Thymus (tissue), 11 donors: Measurements from ENCODE around the gene ZNF853. TPM values are rescaled to one million over a fixed set of nuclear protein-coding genes. Genes with fewer than 3 reads are reported as not detected.
"Not testable (repeated sequence)": the region's sequence is repeated elsewhere in the genome, so short reads cannot be mapped to it uniquely, and the experiment has no call there.

Experiments used
- DNase-seq, 9 donors: peaks; one replicate each; pipeline ENCODE4 v3.0.0-alpha.2; 2013; ENCODE audit warnings: low spot score in 9 of 9, low read depth in 6 of 9, missing footprints in 1 of 9
- H3K27ac ChIP-seq, 2 donors: one replicate each; pipeline ENCODE4 v1.5.1; 2013; ENCODE audit warnings: control low read depth in 1 of 2, low read depth in 1 of 2, low read length in 1 of 2, mild to moderate bottlenecking in 1 of 2, moderate library complexity in 1 of 2
- H3K27me3 ChIP-seq, 2 donors: one replicate each; pipeline ENCODE4 v1.5.1; 2013; ENCODE audit warnings: low read length in 1 of 2; ENCODE audit not compliant: control insufficient read depth in 2 of 2, insufficient read depth in 1 of 2
- H3K36me3 ChIP-seq, 2 donors: one replicate each; pipeline ENCODE4 v1.5.1; 2013; ENCODE audit warnings: low read length in 1 of 2, mild to moderate bottlenecking in 1 of 2, moderate library complexity in 1 of 2; ENCODE audit not compliant: control insufficient read depth in 2 of 2, insufficient read depth in 2 of 2
- H3K4me1 ChIP-seq, 2 donors: one replicate each; pipeline ENCODE4 v1.5.1; 2013; ENCODE audit warnings: low read length in 2 of 2; ENCODE audit not compliant: control insufficient read depth in 2 of 2, insufficient read depth in 2 of 2
- H3K4me3 ChIP-seq, 2 donors: one replicate each; pipeline ENCODE4 v1.5.1; 2013; ENCODE audit warnings: low read length in 2 of 2, control low read depth in 1 of 2, mild to moderate bottlenecking in 1 of 2
- H3K9me3 ChIP-seq, 2 donors: one replicate each; pipeline ENCODE4 v1.5.1; 2013; ENCODE audit warnings: low read length in 1 of 2, mild to moderate bottlenecking in 1 of 2; ENCODE audit not compliant: control insufficient read depth in 2 of 2, insufficient read depth in 1 of 2
- WGBS: extraction: QIAGEN DNeasy Blood & Tissue Kit; methylation state at CpG from one replicate; pipeline ENCODE4 v1.1.7; 2013; 5-methylcytosine and 5-hydroxymethylcytosine counted together
- polyA plus RNA-seq: library from polyadenylated mRNA; stranded (reverse); fragments of 200-250 nt; gene quantifications from one replicate; pipeline ENCODE4 v1.2.3, GENCODE V29; 2013
- total RNA-seq: library from RNA; stranded (reverse); fragments of 120-200 nt; gene quantifications from one replicate; pipeline ENCODE4 v1.2.4, GENCODE V29; 2013
- donor health status: healthy.

The ZNF853 gene
- total and polyA plus RNA-seq, 2 donors: 2.8 to 3.3 TPM

DNA sequence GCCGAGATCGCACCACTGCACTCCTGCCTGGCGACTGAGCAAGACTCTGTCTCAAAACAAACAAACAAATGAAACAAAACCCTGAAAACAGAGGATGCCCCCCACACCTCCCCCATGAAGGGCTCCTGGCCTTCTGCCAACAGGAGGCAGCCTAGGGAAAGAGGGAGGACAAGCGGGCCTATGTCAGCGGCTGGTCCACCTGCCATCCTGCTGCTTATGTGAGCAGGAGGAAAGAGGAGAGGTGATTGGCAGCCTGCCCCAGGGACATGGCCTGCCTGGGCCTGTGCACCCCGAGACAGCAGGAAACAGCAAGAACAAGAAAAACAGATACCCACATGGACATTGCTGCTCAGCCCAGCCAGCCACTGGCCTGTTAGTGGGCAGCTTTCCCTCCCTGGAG, 12.6 kb downstream of the ZNF853 start:
- Histone ChIP-seq H3K4me1 (peaks cover 24 to 31% of the 10 kb centered on the region in 2 donors), H3K27ac (no peak overlapping the region), H3K27me3 (no peaks in the 10 kb centered on the region), H3K36me3 (peaks cover 0 to 2% of the 10 kb centered on the region in 2 donors), H3K4me3 (no peak overlapping the region), H3K9me3 (no peaks in the 10 kb centered on the region)
- WGBS: 95% methylated on average over 6 of the region's 6 CpGs
- DNase-seq: no peak

DNA sequence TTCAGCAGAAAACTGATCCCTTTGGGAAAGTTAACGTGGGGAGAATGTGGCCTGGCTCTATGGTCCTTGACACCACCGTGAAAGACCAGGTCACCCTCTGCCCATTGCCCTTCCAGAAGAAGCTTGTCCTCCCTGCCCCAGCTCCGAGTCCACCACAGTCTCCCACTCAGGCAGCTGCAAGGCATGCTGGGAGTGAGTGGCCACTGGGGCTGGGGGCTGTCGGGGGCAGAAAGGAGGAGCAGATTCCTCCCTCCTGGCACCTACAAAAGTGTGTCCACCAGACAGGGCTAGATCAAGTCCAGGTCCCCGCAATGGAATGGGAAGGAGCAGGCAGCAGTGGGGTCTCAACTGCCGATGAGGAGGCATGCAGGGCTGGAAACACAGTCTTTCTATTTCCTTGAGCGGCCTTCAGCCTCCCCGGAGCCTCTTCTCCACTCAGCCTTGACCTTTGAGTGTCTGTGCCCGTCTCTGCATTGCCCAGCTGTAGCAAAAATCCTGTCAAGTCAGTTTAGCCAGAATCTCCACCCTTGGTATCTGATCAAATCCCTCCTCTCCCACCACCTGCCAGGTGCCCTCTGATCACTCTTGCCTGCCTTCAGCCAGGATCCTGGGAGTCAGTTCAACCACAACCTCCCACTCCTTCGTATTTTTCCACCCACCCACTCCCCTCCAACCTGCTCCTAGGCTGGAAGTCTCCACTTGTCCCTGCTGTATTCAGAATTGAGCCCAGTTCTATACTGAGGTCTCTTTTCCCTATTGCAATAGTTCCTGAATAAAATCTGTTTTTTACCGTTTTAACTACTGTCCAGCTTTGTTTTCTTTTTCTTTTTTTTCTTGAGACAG, 14.8 kb downstream of the ZNF853 start:
- H3K36me3 ChIP-seq: no peaks in the 10 kb centered on the region
- no peak overlapping the region for H3K4me3 ChIP-seq
- H3K4me1 ChIP-seq: peaks cover 4 to 9% of the 10 kb centered on the region in 2 donors
- no peaks in the 10 kb centered on the region for H3K27me3 ChIP-seq
- H3K9me3 ChIP-seq: no peaks in the 10 kb centered on the region
- DNase-seq: no peak
- peak overlapping the region in 1 of 2 donors; percentile 31 for H3K27ac ChIP-seq
- WGBS: 93% methylated on average over 11 of the region's 11 CpGs

- no peak for DNase-seq
- H3K4me1 ChIP-seq: peaks cover under 1 to 11% of the 10 kb centered on the region in 2 donors
- whole genome bisulfite sequencing: 87% methylated on average over 7 of the region's 7 CpGs
- H3K9me3 ChIP-seq: no peaks in the 10 kb centered on the region
- no peak overlapping the region for H3K27ac ChIP-seq
- no peaks in the 10 kb centered on the region for H3K27me3 ChIP-seq
- H3K4me3 ChIP-seq: no peak overlapping the region
- no peaks in the 10 kb centered on the region for H3K36me3 ChIP-seq
These were observed 16.2 kb downstream of the ZNF853 start for GRCh38 chr7:6631605-6632004.

DNA sequence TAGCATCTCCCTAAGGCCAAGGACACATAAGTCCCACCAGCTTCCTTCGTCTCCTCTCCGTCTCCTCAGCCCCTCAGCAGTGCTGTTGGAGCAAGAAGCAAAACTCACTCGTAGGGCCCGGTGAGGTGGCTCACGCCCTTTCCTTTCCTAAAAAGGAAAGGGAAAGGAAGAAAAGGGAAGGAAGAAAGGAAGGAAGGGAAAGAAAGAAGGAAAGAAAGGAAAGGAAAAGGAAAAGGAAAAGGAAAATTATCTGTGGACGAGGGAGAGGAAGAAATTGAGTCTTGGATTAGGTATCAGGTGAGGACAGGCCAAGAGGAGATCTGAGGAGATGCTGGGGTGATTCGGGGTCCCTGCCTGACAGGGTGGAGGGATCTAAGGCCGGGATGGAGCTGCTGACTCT, 18.6 kb downstream of the ZNF853 start:
- no peak for DNase-seq
- WGBS: 96% methylated on average over 8 of the region's 8 CpGs
- Histone ChIP-seq H3K4me3 (no peak overlapping the region), H3K9me3 (peaks cover 0 to 6% of the 10 kb centered on the region in 2 donors), H3K27ac (no peak overlapping the region), H3K36me3 (peaks cover 0 to 4% of the 10 kb centered on the region in 2 donors), H3K27me3 (no peaks in the 10 kb centered on the region), H3K4me1 (peaks cover 13 to 18% of the 10 kb centered on the region in 2 donors)

DNA sequence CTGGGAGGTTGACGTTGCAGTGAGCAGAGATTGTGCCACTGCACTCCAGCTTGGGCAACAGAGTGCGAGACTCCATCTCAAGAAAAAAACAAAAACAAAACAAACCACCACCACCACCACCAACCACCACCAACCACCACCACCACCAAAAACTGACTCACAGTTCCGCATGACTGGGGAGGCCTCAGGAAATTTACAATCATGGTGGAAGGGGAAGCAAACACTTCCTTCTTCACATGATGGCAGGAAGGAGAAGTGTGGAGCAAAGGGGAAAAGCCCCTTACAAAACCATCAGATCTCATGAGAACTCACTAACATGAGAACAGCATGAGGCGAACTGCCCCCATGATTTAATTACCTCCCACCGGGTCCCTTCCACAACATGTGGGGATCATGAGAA, 19.6 kb downstream of the ZNF853 start:
- WGBS: 78% methylated on average over 5 of the region's 5 CpGs
- H3K9me3 ChIP-seq, H3K27ac ChIP-seq, H3K36me3 ChIP-seq, H3K4me3 ChIP-seq, H3K27me3 ChIP-seq, DNase-seq: not testable (repeated sequence)
- H3K4me1 ChIP-seq: peaks cover 13 to 18% of the 10 kb centered on the region in 2 donors

DNA sequence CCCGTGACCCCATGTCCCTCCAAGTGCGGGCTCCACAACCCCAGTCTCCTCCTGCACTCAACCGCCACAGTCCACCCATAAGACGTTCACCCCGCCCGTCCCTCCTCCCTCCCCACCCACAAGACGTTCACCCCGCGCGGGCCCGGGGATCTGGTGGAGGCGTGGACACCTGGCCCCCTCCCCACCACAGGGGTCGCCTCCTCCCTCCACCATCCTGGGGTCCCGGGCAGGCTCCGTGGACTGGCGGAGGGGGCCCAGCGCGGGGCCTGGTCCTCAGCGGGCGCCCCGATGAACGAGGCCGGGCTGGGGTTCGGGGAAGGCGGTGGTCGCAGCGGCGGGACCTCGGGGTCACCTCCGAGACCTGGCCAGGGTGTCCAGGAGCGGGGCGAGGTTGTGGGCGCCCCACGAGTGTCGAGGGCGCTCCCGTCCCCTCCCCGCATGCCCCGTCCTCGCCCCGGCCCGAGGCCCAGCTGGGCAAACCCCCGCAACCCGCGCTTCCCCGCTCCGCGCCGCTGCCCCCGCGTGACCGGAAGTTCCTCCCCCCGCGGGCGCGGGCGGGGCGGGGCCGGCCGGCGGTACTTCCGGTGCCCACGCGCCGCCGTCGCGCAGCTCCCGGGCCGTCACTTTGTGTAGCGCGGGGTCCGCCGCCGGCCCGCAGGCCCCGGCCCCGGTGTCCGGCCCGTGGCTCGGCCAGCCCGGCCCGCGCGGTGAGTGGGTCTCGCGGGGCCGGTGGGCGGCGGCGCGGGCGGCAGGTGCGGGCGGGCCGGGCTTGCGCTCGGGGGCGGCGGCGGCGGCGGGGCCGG, 21.5 kb downstream of the ZNF853 start, which contains the start of gene ZNF316:
Gene ZNF316 (plus strand): TSS at position 578 of the 803 bp plus-strand sequence. CDS start 5,092 bp downstream, outside the sequence.
- H3K4me3 ChIP-seq: peak within 1 kb of the TSS; percentile 56 to 94
- peaks cover 13 to 18% of the 10 kb centered on the region in 2 donors for H3K4me1 ChIP-seq

DNA sequence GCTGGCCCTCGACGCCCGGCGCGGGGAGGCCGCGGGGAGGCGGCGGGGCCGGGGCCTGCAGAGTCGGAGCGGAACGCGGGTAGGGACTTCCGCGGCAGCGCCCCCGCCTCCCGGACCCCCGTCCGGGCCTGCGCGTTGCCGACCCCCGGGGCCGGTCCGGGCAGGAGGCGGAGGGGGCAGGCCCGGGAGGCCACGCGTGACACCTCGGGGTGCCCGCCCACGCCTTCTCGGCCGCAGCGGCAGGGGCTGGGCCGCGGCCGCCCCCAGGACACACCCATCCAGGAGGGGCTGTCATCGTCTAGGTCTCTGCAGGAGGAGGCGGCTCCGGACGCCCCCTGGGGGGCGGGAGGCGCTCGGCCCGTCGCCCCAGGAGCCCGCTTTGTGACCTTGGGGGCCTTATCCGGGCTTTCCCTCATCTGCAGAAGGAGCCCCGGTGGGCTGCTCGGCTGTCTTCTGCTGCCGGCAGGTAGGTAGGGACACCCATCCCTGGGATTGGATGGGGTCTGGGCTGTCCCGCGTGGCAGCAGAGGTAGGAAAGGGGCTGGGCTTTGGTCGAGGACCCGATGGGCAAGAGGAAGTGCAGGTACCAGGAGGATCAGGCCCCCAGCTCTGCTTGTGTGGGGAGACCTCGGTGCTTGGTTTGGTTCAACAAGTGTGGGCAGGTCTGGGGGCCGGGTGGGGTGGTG, 22.3 kb downstream of the ZNF853 start:
- Histone ChIP-seq H3K4me3 (peak overlapping the region; percentile 56 to 94), H3K27me3 (no peaks in the 10 kb centered on the region), H3K9me3 (peaks cover 0 to 6% of the 10 kb centered on the region in 2 donors), H3K36me3 (peaks cover 26 to 29% of the 10 kb centered on the region in 2 donors), H3K4me1 (peaks cover 13 to 18% of the 10 kb centered on the region in 2 donors), H3K27ac (peak overlapping the region in 1 of 2 donors; percentile 61)
- DNase-seq: peak in 4 of 9 donors; percentile 45 to 77 (median 62)
- WGBS: under 1% methylated on average over 60 of the region's 60 CpGs

More for the DNA sequence above, 21.5 kb downstream of the ZNF853 start, which contains the start of gene ZNF316:
- DNase-seq: peak in 2 of 9 donors; percentile 39 to 51
- Histone ChIP-seq H3K27ac (peak within 1 kb of the TSS in 1 of 2 donors; percentile 87), H3K36me3 (peaks cover 19 to 23% of the 10 kb centered on the region in 2 donors), H3K27me3 (no peaks in the 10 kb centered on the region), H3K9me3 (peaks cover 0 to 6% of the 10 kb centered on the region in 2 donors)
- WGBS: 2% methylated on average over 104 of the region's 104 CpGs

GRCh38 chr7:6639032-6639431, 23.6 kb downstream of the ZNF853 start:
- no peak overlapping the region for H3K4me3 ChIP-seq
- peaks cover 13 to 18% of the 10 kb centered on the region in 2 donors for H3K4me1 ChIP-seq
- 97% methylated on average over 4 of the region's 4 CpGs for WGBS
- H3K27ac ChIP-seq: no peak overlapping the region
- no peaks in the 10 kb centered on the region for H3K27me3 ChIP-seq
- H3K36me3 ChIP-seq: peaks cover 40 to 43% of the 10 kb centered on the region in 2 donors
- H3K9me3 ChIP-seq: peaks cover 0 to 6% of the 10 kb centered on the region in 2 donors
- DNase-seq: no peak
